ENCODE results near the gene ZFYVE16.
"Not testable (repeated sequence)": the region's sequence is repeated elsewhere in the genome, so short reads cannot be mapped to it uniquely, and the experiment has no call there.

Gene ZFYVE16

DNA sequence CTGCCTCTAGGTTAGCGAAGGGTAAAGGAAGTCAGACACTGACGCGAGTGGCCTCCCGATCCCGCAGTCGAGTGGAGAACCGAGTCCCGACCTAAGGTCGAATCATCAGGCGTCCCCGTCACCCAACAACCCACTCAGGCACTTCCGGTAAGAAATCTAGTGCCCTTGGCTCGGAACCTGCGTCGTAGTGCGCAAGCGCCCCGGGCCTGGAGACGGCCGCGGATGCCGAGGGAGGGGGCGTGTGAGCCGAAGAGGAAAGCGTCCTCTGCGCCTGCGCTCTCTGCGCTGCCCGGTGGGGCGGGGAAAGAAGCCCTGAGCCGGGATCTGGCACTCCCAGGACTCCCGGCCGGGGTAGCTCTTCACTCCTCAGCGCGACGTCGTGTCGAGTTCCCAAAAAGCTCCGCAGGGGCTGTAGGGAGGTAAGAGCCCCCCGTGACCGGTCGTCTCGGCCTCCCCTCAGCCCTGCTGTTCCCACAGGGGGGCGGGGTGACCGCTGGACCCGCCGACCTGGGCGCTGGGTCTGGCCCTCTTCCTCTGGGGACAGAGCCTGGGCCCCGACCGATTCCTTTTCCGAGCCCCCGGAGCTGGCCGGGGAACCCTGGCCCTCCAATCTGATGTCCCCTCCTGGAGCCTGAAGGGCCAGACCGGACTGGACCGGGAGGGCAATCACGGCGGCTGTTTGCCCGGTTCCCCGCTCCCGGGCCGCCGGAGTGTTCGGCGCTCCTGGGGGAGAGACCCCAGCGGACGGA, at the start of gene ZFYVE16:
Gene ZFYVE16, plus strand, starts transcription at position 330 of the 749 bp plus-strand sequence. CDS start 26,084 bp downstream, outside the sequence.
- peak; percentile 94 to 95 for DNase-seq (ENCODE audit: extremely low read depth in 1 of 2, low read depth in 1 of 2)

DNA sequence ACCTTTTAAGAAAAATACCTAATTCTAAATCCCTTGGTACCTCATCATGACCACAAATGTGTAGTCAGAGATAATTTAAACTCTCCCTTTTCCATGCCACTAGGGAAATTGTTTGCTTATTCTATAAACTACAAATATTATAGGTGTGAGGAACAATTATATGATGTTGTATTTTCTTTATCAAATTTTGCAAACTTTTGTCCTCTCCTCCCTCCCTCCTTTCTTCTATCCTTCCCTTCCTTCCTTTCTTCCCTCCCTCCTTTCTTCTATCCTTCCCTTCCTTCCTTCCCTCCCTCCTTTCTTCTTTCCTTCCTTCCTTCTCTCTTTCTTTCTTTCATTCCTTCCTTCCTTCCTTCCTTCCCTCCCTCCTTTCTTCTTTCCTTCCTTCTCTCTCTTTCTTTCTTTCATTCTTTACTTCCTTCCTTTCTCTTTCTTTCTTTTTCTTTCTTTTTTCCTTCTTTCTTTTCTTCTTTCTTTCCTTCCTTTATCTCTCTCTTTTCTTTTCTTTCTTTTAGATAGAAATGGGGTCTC, 46.9 kb upstream of the ZFYVE16 start:
- DNase-seq (ENCODE audit: extremely low read depth in 1 of 2, low read depth in 1 of 2), result no peak

DNA sequence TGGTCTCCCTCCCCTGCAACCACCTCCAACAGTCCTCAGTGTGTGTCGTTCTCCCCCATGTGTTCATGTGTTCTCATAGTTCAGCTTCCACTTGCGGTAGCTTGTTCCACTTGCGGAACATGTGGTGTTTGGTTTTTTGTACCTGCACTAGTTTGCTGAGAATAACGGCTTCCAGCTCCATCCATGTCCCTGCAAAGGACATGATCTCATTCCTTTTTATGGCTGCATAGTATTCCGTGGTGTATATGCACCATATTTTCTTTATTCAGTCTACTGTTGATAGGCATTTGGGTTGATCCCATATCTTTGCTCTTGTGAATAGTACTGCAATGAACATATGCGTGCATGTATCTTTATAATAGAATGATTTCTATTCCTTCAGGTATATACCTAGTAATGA, 43.0 kb upstream of the ZFYVE16 start:
- DNase-seq (ENCODE audit: extremely low read depth in 1 of 2, low read depth in 1 of 2), result no peak

DNA sequence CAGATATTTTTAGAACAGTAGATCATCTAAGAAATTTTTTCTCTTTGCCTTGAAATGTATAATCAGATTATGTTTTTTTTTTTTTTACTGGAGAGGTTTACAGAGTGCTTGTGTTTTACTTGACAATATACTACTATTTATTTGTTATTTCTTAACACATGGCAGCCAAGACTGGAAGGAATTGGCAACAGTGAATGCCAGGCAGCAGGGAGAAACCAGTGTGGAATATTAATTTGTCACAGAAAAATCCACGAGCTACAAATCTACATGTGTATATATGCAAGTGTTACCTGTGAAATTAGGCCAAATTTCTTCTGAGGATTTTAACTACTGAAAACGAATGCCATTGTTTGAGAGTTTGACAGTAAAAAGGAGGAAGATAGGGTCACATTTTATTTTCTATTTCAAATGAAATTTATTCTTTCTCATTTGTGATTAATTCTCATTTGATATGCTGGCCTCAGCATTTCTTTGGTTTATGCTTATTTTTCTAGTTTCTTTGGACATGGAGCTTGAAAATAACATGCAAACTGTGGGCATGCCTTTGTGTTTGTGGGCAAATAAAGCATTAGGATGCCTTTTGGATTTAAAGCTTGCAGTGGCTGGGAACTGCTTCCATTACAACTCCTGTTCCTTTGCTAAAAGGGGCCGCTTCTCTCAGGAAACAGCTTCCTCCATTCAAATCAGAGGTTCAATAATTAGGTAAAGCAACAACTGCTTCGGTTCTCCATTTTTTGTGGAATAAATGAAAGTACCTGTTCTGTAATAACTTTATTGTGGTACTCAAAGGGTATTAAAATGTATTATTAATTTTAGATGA, 39.0 kb upstream of the ZFYVE16 start:
- DNase-seq (ENCODE audit: extremely low read depth in 1 of 2, low read depth in 1 of 2), result no peak

DNA sequence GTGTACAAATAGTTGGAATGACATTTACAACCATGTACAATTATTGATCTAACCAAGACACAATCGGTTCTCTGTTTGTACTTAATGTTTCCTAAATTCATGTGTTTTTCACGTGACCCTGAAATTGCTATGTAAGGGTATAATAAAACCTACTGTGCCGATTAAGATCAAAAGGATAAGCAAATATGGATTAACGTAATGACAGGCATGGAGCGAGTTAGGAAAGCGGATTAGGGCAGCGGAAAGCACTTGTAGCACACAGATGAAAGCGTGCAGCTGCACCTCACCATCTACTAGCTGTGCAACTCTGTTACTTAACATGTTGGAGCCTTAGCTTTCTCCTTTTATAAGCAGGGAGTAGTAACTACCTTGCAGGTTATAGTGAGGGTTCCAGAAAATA, 38.3 kb upstream of the ZFYVE16 start:
- DNase-seq (ENCODE audit: extremely low read depth in 1 of 2, low read depth in 1 of 2), result no peak

DNA sequence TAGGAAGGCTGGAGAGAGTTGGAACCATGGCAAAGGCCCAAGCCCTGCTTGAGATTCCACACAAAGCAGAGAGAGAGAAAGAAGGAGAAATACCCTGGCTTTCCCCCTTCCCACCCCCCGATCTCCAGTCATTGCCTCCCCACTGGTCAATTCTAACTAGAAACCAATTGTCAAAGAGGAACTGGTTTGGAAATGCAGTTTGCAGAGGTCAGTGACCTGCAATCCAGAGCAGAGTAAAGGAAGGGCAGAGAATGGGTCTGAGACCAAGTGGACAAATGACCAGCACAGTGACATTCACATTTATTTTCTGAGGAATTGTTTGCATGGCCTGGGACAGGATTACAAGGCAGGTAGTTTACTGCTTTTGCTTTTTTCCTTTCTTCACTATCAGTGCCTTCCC, 37.5 kb upstream of the ZFYVE16 start:
- DNase-seq (ENCODE audit: extremely low read depth in 1 of 2, low read depth in 1 of 2), result no peak

DNA sequence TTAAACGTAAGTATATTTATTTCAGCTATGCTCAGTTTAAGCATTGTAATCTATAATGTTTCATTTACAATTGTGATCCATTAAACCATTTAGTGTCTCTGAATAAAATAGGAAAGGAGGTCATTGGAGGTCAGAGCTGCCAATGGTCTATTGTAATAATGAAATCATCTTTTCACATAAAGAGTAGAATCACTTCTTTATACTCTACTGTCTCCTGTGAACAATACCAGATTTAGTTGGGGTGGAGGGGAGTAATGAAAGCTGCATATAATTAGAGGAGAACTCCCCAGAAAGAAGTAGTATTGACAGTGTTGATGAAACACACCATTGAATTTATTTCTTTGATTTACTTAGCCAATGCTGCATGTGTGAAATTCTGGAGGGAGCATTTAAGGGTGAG, 35.1 kb upstream of the ZFYVE16 start:
- no peak for DNase-seq (ENCODE audit: extremely low read depth in 1 of 2, low read depth in 1 of 2)

DNA sequence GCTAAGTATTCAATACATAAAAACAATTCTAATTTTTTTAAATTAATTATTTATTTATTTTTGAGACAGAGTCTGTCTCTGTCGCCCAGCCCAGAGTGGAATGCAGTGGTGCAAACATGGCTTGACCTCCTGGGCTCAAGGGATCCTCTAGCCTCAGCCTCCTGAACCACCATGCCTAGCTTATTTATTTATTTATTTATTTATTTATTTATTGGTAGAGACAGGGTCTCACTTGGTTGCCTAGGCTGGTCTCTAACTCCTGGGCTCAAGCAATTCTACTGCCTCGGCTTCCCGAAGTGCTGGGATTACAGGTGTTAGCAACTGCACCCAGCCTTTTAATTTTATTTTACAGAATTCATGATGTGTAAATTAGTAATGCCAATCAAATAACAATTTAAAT, 33.7 kb upstream of the ZFYVE16 start:
- no peak for DNase-seq (ENCODE audit: extremely low read depth in 1 of 2, low read depth in 1 of 2)

DNA sequence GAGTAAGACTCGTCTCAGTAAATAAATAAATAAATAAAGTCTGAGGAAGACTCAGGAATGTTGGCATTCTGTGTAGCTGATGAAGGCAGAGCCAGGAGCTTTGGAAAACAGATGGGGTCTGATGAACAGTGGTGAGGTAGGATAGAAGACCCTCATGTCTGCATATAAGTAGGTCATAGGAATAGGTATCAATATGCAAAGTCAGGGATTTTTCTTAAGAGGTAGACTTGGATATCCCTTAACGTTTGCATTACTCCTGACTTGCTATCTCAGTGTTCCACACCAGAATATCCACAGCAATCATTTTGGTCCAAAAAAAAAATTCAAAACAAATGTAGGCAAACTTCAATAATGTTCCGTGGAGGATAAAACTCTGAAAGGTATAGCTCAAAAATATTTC, 31.3 kb upstream of the ZFYVE16 start:
- no peak for DNase-seq (ENCODE audit: extremely low read depth in 1 of 2, low read depth in 1 of 2)

DNA sequence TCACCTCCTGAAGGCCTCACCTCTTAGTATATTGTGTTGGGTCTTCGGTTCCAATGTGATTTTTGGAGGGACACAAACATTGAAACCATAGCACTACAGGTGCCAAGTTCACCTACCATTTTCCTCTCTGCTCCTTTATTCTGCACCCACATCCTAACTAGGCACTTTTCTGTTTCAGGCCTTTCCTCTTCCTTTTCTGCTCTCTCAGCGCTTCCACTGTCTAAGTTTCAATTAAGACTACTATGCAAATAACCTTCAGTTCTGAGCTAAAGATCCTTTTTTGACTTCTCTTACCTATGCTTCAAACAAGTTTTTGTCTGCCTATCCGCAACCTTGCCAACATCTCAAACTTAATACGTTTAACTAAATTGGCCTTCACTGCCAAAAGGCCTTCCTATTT, 25.4 kb upstream of the ZFYVE16 start:
- no peak for DNase-seq (ENCODE audit: extremely low read depth in 1 of 2, low read depth in 1 of 2)

DNA sequence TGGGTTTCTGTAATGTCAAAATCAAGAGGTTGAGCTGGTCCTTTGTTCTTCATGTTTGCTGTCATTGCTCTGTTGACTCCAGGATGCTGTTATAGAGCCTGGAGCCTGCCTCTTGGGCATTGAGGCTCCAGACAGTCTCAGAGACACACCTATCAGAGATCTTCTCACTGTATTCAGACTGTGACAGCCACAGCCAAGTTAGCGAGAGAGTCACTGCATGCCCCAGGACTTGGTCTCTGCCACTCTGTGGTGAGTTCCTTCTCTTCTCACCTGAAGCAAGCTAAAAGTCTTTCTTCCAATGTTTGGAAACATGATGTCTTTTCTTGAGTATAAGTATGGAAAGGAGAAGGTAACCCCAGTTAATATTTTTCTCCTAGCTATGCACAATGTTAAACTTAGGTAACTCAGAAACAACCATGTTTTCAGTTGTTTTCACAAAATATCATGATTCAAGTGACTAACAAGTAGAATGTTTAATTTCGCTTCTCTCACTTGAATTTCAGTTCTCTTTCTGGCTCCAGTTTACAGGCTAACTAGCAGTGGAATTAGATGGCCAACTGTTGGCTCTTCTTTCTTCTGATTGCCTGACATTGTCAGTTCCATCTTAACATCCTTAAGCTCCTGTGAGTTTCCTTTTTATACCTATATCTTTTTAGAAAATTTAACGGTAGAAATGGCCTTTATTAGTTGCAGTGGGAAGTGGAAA, 20.6 kb upstream of the ZFYVE16 start:
- DNase-seq (ENCODE audit: extremely low read depth in 1 of 2, low read depth in 1 of 2), result no peak

DNA sequence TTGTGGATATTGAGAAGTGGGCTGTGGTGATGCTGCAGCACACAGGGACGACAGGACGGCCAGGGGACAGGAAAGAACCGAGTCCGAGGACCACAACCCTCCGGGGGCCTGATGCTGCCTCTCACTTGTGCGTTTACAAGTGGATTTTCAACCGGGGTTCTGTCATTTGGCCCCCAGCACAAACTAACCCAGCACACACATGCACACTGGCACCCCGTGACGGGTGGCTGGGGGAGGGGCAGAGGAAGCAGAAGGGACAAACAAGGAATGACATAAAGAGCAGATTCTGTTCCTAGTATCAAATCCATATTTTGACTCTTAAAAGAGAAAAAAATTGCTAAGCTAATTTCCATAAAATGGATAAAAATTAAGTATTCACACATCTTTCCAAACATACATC, 18.3 kb upstream of the ZFYVE16 start:
- DNase-seq (ENCODE audit: extremely low read depth in 1 of 2, low read depth in 1 of 2), result no peak

DNA sequence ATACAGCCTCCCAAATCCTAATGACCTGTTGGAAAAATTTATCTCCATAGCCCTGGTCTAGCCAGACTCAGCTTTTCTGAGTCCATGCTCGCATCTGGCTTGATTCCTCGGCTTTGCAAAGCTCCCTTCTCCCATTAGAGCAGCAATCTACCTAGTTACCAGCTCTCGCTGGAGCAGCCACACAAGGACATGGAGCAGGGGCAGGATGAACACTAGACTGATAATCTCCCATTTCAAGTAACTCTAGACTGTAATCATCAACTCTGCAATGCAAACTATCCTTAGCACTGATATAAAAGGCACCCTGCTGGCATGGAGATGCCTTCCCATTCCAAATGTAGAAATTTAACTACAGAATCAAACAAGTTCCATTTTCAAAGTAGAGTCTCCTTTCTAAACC, 17.5 kb upstream of the ZFYVE16 start:
- not testable (repeated sequence) for DNase-seq (ENCODE audit: extremely low read depth in 1 of 2, low read depth in 1 of 2)

DNA sequence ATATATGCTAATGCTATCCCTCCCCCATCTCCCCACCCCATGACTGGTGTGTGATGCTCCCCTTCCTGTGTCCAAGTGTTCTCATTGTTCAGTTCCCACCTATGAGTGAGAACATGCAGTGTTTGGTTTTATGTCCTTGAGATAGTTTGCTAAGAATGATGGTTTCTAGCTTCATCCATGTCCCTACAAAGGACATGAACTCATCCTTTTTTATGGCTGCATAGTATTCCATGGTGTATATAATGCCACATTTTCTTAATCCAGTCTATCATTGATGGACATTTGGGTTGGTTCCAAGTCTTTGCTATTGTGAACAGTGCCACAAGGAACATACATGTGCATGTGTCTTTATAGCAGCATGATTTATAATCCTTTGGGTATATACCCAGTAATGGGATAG, 16.6 kb upstream of the ZFYVE16 start:
- DNase-seq (ENCODE audit: extremely low read depth in 1 of 2, low read depth in 1 of 2), result not testable (repeated sequence)

DNA sequence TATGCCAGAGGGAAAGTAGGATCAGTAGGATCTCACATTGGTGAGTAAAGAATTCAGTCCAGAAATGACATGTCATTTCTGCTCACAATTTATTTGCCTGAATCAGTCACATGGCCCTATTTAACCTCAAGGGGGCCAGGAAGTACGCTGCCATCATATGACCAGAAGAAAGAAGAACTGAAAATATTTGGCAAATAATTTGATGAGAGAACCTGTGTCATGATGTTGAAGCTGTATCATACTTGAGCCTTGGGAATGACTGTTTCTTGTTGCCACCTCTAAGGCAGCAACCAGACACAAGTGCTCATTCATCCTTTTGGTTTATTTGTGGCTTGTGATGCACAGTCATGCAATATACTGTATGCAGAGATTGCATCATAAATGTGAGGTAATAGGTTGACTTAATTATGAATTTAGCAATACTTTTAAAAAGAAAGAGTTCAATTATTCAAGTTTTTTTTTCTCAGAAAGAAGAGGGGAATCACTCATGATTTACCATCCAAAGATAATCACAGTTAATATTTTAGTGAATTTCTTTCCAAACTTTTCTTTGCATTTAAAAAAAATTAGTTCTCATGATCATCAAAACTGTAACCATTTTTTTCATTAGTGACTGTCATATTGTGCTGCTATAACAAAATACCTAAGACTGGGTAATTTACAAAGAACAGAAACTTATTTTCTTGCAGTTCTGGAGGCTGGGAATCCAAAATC, 8.2 kb upstream of the ZFYVE16 start:
- no peak for DNase-seq (ENCODE audit: extremely low read depth in 1 of 2, low read depth in 1 of 2)

DNA sequence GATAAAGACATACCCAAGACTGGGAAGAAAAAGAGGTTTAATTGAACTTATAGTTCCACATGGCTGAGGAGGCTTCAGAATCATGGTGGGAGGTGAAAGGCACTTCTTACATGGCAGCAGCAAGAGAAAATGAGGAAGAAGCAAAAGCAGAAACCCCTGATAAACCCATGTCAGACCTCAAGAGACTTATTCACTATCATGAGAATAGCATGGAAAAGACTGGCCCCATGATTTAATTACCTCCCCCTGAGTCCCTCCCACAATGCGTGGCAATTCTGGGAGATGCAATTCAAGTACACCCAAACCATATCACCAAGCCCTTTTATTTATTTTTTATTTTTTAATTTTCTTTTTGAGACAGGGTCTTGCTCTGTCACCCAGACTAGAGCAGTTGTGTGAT, 7.5 kb upstream of the ZFYVE16 start:
- not testable (repeated sequence) for DNase-seq (ENCODE audit: extremely low read depth in 1 of 2, low read depth in 1 of 2)

DNA sequence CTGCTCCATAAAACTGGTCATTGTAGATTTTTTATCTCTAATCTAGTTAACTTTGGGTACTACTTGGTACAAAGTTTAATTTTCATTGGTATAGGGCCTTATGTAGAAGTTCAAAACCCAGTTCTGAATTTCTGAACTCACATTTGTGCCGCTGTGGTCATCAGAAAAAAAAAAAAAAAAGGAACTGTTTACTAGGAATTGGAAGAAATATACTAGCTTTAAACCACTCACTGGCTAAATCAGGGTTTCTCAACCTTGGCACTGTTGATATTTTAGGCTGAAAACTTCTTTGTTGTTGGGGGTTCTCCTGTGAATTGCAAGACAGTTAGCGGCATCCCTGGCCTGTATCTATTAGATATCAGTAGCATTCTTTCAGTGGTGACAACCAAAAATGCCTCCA, 4.1 kb upstream of the ZFYVE16 start:
- DNase-seq (ENCODE audit: extremely low read depth in 1 of 2, low read depth in 1 of 2), result no peak

DNA sequence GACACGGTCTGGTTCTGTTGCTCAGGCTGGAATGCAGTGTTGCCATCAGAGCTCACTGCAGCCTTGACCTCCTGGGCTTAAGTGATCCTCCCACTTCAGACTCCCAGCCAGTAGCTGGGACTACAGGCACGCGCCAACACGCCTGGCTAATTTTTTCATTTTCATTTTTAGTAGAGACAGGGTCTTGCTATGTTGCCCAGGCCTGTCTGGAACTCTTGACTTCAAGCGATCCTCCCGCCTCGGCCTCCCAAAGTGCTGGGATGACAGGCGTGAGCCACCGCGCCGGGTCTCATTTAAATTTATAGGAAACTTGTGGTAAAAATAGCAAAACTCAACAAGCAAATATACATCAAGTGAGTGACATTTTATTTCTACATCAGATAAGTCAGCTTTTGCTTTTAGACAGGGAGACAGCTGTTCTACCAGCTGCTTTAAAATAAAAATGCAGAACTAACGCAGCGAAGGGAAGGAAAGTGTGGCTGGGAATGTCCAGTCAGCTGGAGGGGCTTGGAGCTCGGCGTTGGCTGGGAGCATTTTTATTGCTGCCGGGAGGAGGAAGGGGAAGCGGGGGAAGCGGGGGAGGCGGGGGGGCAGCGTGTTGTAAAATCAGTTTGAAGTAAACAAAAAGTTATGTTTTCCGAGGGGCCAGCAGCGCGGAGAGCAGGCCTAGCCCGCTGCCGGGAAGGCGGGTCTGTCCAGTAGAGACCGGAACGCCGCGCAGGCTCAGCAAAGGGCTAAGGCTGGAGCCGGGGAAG, 707 bp upstream of the ZFYVE16 start:
- DNase-seq (ENCODE audit: extremely low read depth in 1 of 2, low read depth in 1 of 2), result no peak

DNA sequence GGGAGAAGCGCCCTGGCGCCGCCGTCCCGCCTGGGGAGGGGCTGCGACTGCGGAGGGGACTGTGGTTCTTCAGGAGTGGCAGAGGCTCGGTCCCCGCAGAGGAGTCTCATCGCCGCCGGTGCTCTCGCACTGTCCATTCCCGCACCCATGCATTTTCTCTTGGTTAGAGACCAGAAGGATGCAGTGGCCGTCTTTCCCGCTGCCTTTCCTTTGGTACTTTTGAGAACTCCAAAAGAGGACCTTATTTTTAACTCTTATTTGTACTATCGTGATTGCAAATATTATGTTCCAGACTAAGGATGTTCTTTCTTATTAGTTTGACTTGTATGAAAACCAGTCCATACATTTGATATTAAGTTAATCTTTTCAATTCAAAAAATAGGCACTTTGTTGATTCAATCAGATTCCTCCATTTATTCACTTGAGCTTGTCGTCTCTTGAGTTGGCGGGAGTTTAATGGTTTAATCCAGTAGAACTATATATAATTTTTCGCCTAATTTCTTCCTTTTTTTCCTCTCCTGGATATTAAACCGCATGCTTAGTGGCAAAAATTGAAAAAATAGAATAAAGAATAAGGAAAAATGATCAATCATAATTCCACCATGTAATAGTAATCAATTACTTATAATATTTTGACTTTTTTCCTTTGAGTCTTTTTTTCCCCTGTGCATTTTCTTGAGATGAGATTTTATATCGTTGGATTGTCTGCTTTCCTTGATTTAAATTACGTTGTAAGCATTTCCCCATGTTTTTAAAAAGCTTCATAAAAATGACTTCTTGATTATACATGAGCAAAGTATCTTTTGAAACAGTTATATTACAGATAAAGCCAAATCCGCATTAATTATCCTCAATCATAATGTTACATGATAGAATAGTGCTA, 861 bp downstream of the ZFYVE16 start:
- DNase-seq (ENCODE audit: extremely low read depth in 1 of 2, low read depth in 1 of 2), result no peak
